SKM-1 (cell line): Measurements from ENCODE around the gene HMGCL.

Source experiments
- DNase-seq: peaks from one replicate; lab custom pipeline; 2025; ENCODE audit not compliant: unreplicated experiment; lab: John Stamatoyannopoulos, UW

HMGCL gene

GRCh38 chr1:23779826-23780371 is 45.3 kb downstream of the HMGCL start:
- DNase-seq: no peak

GRCh38 chr1:23777979-23778814 is 47.0 kb downstream of the HMGCL start, which contains the start of gene PITHD1:
TSS of gene PITHD1 (plus strand) at chr1:23778418. CDS start at chr1:23778516, 98 bp downstream.
- peak; percentile 74 for DNase-seq

GRCh38 chr1:23776217-23776616 is 49.0 kb downstream of the HMGCL start:
- no peak for DNase-seq

- no peak for DNase-seq
Observed at GRCh38 chr1:23774174-23774880, 50.9 kb downstream of the HMGCL start.

- DNase-seq: no peak
Observed at GRCh38 chr1:23772854-23773242, 52.4 kb downstream of the HMGCL start.

GRCh38 chr1:23772049-23772853 is 53.0 kb downstream of the HMGCL start:
- DNase-seq: peak; percentile 34

- no peak for DNase-seq
Observed at GRCh38 chr1:23768733-23769132, 56.5 kb downstream of the HMGCL start.

- DNase-seq: no peak
Observed at GRCh38 chr1:23763041-23763577, 62.1 kb downstream of the HMGCL start.

GRCh38 chr1:23759277-23759676 is 66.0 kb downstream of the HMGCL start:
- no peak for DNase-seq

- DNase-seq: no peak
Observed at GRCh38 chr1:23757812-23758211, 67.4 kb downstream of the HMGCL start.

- no peak for DNase-seq
Observed at GRCh38 chr1:23756676-23757075, 68.6 kb downstream of the HMGCL start.

- DNase-seq: no peak
Observed at GRCh38 chr1:23752909-23753308, 72.3 kb downstream of the HMGCL start.
